ENCODE data around the gene FLNC. TPM values are rescaled to one million over a fixed set of nuclear protein-coding genes. Genes with fewer than 3 reads are reported as not detected.

The FLNC gene
- total and polyA plus RNA-seq, 9 of the 15 experiments (the other 6 are each of a cell fraction or from before 2014, with no cell fraction given): 0.90 to 155 (median 28.8) TPM

- no TSS peak for BruUV-seq (replicated peaks)
- DNase-seq (ENCODE audit: extremely low read depth in 1 of 4, low spot score in 3 of 4): no peak
- Histone ChIP-seq H3K4me3 (no peak overlapping the region), H3K36me3 (ENCODE audit: control insufficient read depth, insufficient read depth, low read length) (peaks cover 25% of the 10 kb centered on the region; the same call in 2 of the 3 replicates), H3K4me1 (replicated peaks in 1 of 2; ENCODE audit: control insufficient read depth in 2 of 2, insufficient read depth in 2 of 2, low read length in 2 of 2) (peaks cover 18 to 28% of the 10 kb centered on the region in 2 experiments), H3K79me2 (ENCODE audit: control insufficient read depth, insufficient read depth, low read length) (peaks cover 9% of the 10 kb centered on the region; the same call in 2 of the 3 replicates), H3K27me3 (ENCODE audit: control insufficient read depth in 2 of 2, insufficient read depth in 2 of 2, low read length in 2 of 2) (no peaks in the 10 kb centered on the region), H2AFZ (ENCODE audit: low read depth, low read length) (no peak overlapping the region), H3K27ac (ENCODE audit: extremely low read depth, low read depth, low read length) (no peak overlapping the region), H3K9ac (ENCODE audit: insufficient read depth in 1 of 2, low read depth in 2 of 2, low read length in 2 of 2) (no peak overlapping the region), H3K9me3 (replicated peaks; ENCODE audit: control insufficient read depth, insufficient read depth, low read depth, low read length) (no peaks in the 10 kb centered on the region), H4K20me1 (replicated peaks; ENCODE audit: control insufficient read depth, insufficient read depth, low read length) (no peaks in the 10 kb centered on the region), H3K9me1 (ENCODE audit: control insufficient read depth, insufficient read depth, low read length) (no peaks in the 10 kb centered on the region), H3K4me2 (ENCODE audit: insufficient read depth, low read length) (no peak overlapping the region)
- 54% methylated on average over 5 of the region's 5 CpGs for WGBS (ENCODE audit: insufficient coverage, low coverage, missing lambda C conversion rate)
- CTCF ChIA-PET (ENCODE audit: low intra/inter-chr PET ratio): no interaction called here
- FAIRE-seq: no peak
- intact Hi-C loops (cut with micrococcal nuclease) (no loop called here), in situ Hi-C loops (cut with MboI) (no loop called here)
- TF ChIP-seq, protein P1, sequence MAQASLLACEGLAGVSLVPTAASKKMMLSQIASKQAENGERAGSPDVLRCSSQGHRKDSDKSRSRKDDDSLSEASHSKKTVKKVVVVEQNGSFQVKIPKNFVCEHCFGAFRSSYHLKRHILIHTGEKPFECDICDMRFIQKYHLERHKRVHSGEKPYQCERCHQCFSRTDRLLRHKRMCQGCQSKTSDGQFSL (CRISPR knock-in tag; IDR thresholded peaks at IDR 0.05): no peak
- TF ChIP-seq, protein P1 (tag; IDR thresholded peaks at IDR 0.05): no peak
- TF ChIP-seq YY1 (IDR thresholded peaks at IDR 0.05; ENCODE audit: borderline replicate concordance in 1 of 3, control insufficient read depth in 1 of 3, extremely low read depth in 1 of 3, insufficient read depth in 3 of 3, insufficient read length in 1 of 3, insufficient replicate concordance in 2 of 3, low read depth in 1 of 3, low read length in 2 of 3): peak in 1 of 3 experiments; percentile 9
- POLR2A ChIA-PET: interaction anchor here (0.6 to 2.0 kb wide), 7 partner anchors 9 to 643 kb away, joined by 3 to 7 read pairs (median 4); no protein-coding TSS in a partner anchor
- no peak for ATAC-seq
Observed at GRCh38 chr7:128796327-128796726, 33.9 kb upstream of the FLNC start.

DNA sequence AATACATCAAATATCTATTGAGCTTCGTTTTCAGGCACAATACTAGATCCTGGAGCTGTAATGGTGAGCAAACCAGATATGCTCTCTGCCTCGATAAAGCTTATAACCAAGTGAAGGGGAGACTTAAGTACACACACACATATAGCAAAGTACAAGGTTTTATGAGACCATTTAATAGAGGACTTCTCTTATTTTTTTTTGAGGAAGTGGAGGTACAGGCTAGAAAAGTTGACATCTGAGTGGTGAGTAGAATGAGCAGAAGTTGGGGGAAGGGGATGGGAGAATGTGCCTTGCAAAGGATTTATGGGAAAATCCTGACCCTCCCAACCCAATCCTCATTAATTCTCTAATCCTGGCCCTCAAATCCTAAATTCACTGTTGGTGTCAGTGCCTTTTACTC lies 30.8 kb upstream of the FLNC start:
- CTCF ChIA-PET (ENCODE audit: low intra/inter-chr PET ratio): no interaction called here

More for the DNA sequence above, 30.8 kb upstream of the FLNC start:
- Histone ChIP-seq H3K27ac (ENCODE audit: extremely low read depth, low read depth, low read length) (no peak overlapping the region), H4K20me1 (replicated peaks; ENCODE audit: control insufficient read depth, insufficient read depth, low read length) (no peaks in the 10 kb centered on the region), H3K9me3 (replicated peaks; ENCODE audit: control insufficient read depth, insufficient read depth, low read depth, low read length) (no peaks in the 10 kb centered on the region), H3K4me2 (ENCODE audit: insufficient read depth, low read length) (no peak overlapping the region), H3K9me1 (ENCODE audit: control insufficient read depth, insufficient read depth, low read length) (no peaks in the 10 kb centered on the region), H3K4me1 (replicated peaks in 1 of 2; ENCODE audit: control insufficient read depth in 2 of 2, insufficient read depth in 2 of 2, low read length in 2 of 2) (peaks cover 0 to 2% of the 10 kb centered on the region in 2 experiments; a peak in 2 of 5 replicates), H3K36me3 (ENCODE audit: control insufficient read depth, insufficient read depth, low read length) (peaks cover 37% of the 10 kb centered on the region), H2AFZ (ENCODE audit: low read depth, low read length) (no peak overlapping the region), H3K4me3 (no peak overlapping the region), H3K27me3 (ENCODE audit: control insufficient read depth in 2 of 2, insufficient read depth in 2 of 2, low read length in 2 of 2) (no peaks in the 10 kb centered on the region), H3K79me2 (ENCODE audit: control insufficient read depth, insufficient read depth, low read length) (no peaks in the 10 kb centered on the region), H3K9ac (ENCODE audit: insufficient read depth in 1 of 2, low read depth in 2 of 2, low read length in 2 of 2) (no peak overlapping the region)
- no peak for FAIRE-seq
- intact Hi-C loops (cut with micrococcal nuclease) (no loop called here), in situ Hi-C loops (cut with MboI) (no loop called here)
- BruUV-seq (replicated peaks): no TSS peak
- 31% methylated on average over 2 of the region's 2 CpGs for WGBS (ENCODE audit: insufficient coverage, low coverage, missing lambda C conversion rate)
- no peak for DNase-seq (ENCODE audit: extremely low read depth in 1 of 4, low spot score in 3 of 4)
- no peak for TF ChIP-seq NCOR1 (IDR thresholded peaks at IDR 0.05)
- peak; percentile 72; the same call in 1 of the 2 replicates for TF ChIP-seq SPI1 (IDR thresholded peaks at IDR 0.05; ENCODE audit: borderline replicate concordance, low read depth, low read length)
- ATAC-seq: no peak
- POLR2A ChIA-PET: interaction anchor here (0.7 to 2.2 kb wide), 4 partner anchors 10 to 74 kb away, joined by 3 to 9 read pairs (median 3); no protein-coding TSS in a partner anchor
